WTC11 (cell line): ENCODE results near the gene RSPH1. TPM values are rescaled to one million over a fixed set of nuclear protein-coding genes. Genes with fewer than 3 reads are reported as not detected.

ENCODE experiments used
- ATAC-seq: fragments of 200-7000 bp; cut with Tn5 transposase; 2 replicates; pipeline ENCODE4 v1.10.0; 2021; ENCODE audit warnings: mild to moderate bottlenecking, moderate library complexity
- CTCF ChIA-PET: fragments of 300-600 bp; sonication (Branson Sonifier 250); formaldehyde crosslinking; loops from one replicate; lab custom pipeline; 2021; ENCODE audit warnings: antibody characterized with exemption; lab: Charles Lee
- POLR2A ChIA-PET: fragments of 350-600 bp; sonication (Branson Sonifier 250); formaldehyde crosslinking; loops from one replicate; lab custom pipeline; 2021; ENCODE audit warnings: antibody characterized with exemption; lab: Charles Lee
- DNase-seq: peaks from one replicate; pipeline ENCODE4 v3.0.0; 2021; ENCODE audit warnings: low spot score
- H3K27ac Mint-ChIP-seq: 2 replicates; pipeline ENCODE4 v1.8.0; 2021; ENCODE audit warnings: mixed read lengths
- H3K27me3 Mint-ChIP-seq: 2 replicates; pipeline ENCODE4 v1.8.0; 2021; ENCODE audit warnings: low read depth, mild to moderate bottlenecking, moderate library complexity, mixed read lengths
- H3K36me3 Mint-ChIP-seq: 2 replicates; pipeline ENCODE4 v1.8.0; 2021; ENCODE audit warnings: mixed read lengths
- H3K4me1 Mint-ChIP-seq: 2 replicates; pipeline ENCODE4 v1.8.0; 2022; ENCODE audit warnings: mixed read lengths
- H3K4me3 Mint-ChIP-seq: 2 replicates; pipeline ENCODE4 v1.8.0; 2021; ENCODE audit warnings: mild to moderate bottlenecking, moderate library complexity, mixed read lengths
- H3K9me3 Mint-ChIP-seq: 2 replicates; pipeline ENCODE4 v1.8.0; 2021; ENCODE audit warnings: mixed read lengths
- ATF1 ChIP-seq: sonication (generic); formaldehyde crosslinking; IDR thresholded peaks from 2 replicates; pipeline ENCODE4 v1.8.1; 2023; ENCODE audit warnings: mild to moderate bottlenecking, moderate library complexity, missing genetic modification reagents
- GABPB1 ChIP-seq: sonication (generic); formaldehyde crosslinking; IDR thresholded peaks from 2 replicates; pipeline ENCODE4 v1.8.1; 2023; ENCODE audit warnings: mild to moderate bottlenecking, missing genetic modification reagents
- NFYB ChIP-seq: sonication (generic); formaldehyde crosslinking; conservative IDR thresholded peaks from 2 replicates; pipeline ENCODE4 v1.8.0; 2022; ENCODE audit warnings: low read depth, missing genetic modification reagents
- NR3C1 ChIP-seq: sonication (generic); formaldehyde crosslinking; conservative IDR thresholded peaks from 2 replicates; pipeline ENCODE4 v1.8.1; 2023; ENCODE audit warnings: low read depth, mild to moderate bottlenecking, missing genetic modification reagents
- OVOL2 ChIP-seq: fragments of 250-450 bp; sonication (Bioruptor Pico); IDR thresholded peaks from 2 replicates; pipeline ENCODE4 v1.9.0; 2021; ENCODE audit warnings: mild to moderate bottlenecking, borderline replicate concordance
- PRRX2 ChIP-seq: fragments of 250-450 bp; sonication (Bioruptor Pico); IDR thresholded peaks from 2 replicates; pipeline ENCODE4 v1.8.0; 2021; ENCODE audit warnings: mild to moderate bottlenecking
- SP1 ChIP-seq: sonication (generic); formaldehyde crosslinking; conservative IDR thresholded peaks from 2 replicates; pipeline ENCODE4 v1.8.1; 2022; ENCODE audit warnings: missing genetic modification reagents
- TEAD1 ChIP-seq: sonication (generic); formaldehyde crosslinking; IDR thresholded peaks from 2 replicates; pipeline ENCODE4 v1.8.0; 2022; ENCODE audit warnings: mild to moderate bottlenecking, missing genetic modification reagents
- TP53 ChIP-seq: sonication (generic); formaldehyde crosslinking; IDR thresholded peaks from 2 replicates; pipeline ENCODE4 v1.8.1; 2023; ENCODE audit warnings: mild to moderate bottlenecking, missing genetic modification reagents
- ZNF219 ChIP-seq: sonication (generic); formaldehyde crosslinking; IDR thresholded peaks from 2 replicates; pipeline ENCODE4 v1.8.0; 2023; ENCODE audit warnings: missing genetic modification reagents, mild to moderate bottlenecking, borderline replicate concordance
- ZNF232 ChIP-seq: sonication (generic); formaldehyde crosslinking; IDR thresholded peaks from 2 replicates; pipeline ENCODE4 v1.8.0; 2022; ENCODE audit warnings: mild to moderate bottlenecking, missing genetic modification reagents
- ZNF396 ChIP-seq: fragments of 250-450 bp; sonication (Bioruptor Pico); IDR thresholded peaks from 2 replicates; pipeline ENCODE4 v1.8.0; 2021; ENCODE audit warnings: mild to moderate bottlenecking, moderate library complexity, borderline replicate concordance
- ZNF416 ChIP-seq: fragments of 250-450 bp; sonication (Bioruptor Pico); IDR thresholded peaks from 2 replicates; pipeline ENCODE4 v1.9.0; 2021; ENCODE audit warnings: mild to moderate bottlenecking, inconsistent platforms
- total RNA-seq: library from RNA; stranded (reverse); gene quantifications from 3 replicates; pipeline ENCODE4 v1.2.3, GENCODE V29; 2021
- TF ChIP-seq, protein P1 (sequence below): sonication (generic); formaldehyde crosslinking; IDR thresholded peaks from 2 replicates; pipeline ENCODE4 v1.8.1; 2023; ENCODE audit warnings: mild to moderate bottlenecking, missing genetic modification reagents
- TF ChIP-seq, protein P2 (sequence below): sonication (generic); formaldehyde crosslinking; IDR thresholded peaks from 2 replicates; pipeline ENCODE4 v1.8.1; 2023; ENCODE audit warnings: mild to moderate bottlenecking, missing genetic modification reagents, moderate library complexity
- TF ChIP-seq, protein P3 (sequence below): fragments of 250-450 bp; sonication (Bioruptor Pico); IDR thresholded peaks from 2 replicates; pipeline ENCODE4 v1.9.0; 2021; ENCODE audit warnings: mild to moderate bottlenecking
- TF ChIP-seq, protein P4 (sequence below): sonication (generic); formaldehyde crosslinking; IDR thresholded peaks from 2 replicates; pipeline ENCODE4 v1.8.0; 2022; ENCODE audit warnings: mild to moderate bottlenecking, missing genetic modification reagents
- TF ChIP-seq, protein P5 (sequence below): sonication (generic); formaldehyde crosslinking; IDR thresholded peaks from 2 replicates; pipeline ENCODE4 v1.8.0; 2022; ENCODE audit warnings: mild to moderate bottlenecking, missing genetic modification reagents
- TF ChIP-seq, protein P6 (sequence below): sonication (generic); formaldehyde crosslinking; IDR thresholded peaks from 2 replicates; pipeline ENCODE4 v1.8.0; 2023; ENCODE audit warnings: missing genetic modification reagents
- TF ChIP-seq, protein P7 (sequence below): sonication (generic); formaldehyde crosslinking; IDR thresholded peaks from 2 replicates; pipeline ENCODE4 v1.8.0; 2023; ENCODE audit warnings: mild to moderate bottlenecking, missing genetic modification reagents
- TF ChIP-seq, protein P8 (sequence below): sonication (generic); formaldehyde crosslinking; IDR thresholded peaks from 2 replicates; pipeline ENCODE4 v1.8.0; 2022; ENCODE audit warnings: mild to moderate bottlenecking, missing genetic modification reagents
- TF ChIP-seq, protein P9 (sequence below): sonication (generic); formaldehyde crosslinking; IDR thresholded peaks from 2 replicates; pipeline ENCODE4 v1.8.1; 2022; ENCODE audit warnings: mild to moderate bottlenecking, moderate library complexity, missing genetic modification reagents

Gene RSPH1
- total RNA-seq, 1 experiment from 2014 or later = 0.11 TPM

DNA sequence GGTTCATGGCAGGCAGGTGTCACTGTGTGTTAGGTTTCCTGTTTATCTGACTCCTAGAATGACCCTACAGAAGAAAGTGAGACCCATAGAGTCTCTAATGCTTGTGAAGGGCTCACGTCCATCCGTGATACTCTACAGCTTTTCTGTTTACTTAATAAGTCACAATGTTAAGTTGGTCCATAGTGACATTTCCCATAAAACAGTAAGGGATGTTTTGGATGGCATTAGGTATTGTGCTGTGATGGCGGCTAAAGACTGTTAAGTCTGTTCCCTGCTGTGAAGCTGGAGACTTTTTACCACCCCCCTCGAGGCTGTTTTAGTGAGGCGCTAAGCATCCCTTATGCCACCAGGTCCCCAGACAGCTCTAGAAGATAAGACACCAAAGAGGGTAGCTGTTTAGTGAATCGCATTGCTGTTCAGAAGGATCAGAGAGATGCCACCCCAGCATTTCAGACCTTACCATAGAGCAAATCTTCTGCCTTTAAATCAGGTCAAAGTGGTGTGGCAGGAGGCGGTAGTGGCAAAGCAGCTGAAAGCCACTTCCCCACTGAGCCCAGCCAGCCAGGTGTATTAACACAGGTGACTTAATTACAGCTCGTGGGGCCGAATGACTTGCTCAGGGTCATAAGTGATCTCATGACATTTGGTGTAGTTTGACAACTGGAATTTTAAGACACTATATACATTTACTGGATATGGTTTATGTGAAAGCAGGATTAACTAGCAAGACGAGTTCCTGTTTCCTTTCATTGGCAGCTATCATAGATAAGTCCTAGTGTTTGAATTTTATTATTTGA lies 42.7 kb upstream of the RSPH1 start (continued):
- TF ChIP-seq, protein P1, sequence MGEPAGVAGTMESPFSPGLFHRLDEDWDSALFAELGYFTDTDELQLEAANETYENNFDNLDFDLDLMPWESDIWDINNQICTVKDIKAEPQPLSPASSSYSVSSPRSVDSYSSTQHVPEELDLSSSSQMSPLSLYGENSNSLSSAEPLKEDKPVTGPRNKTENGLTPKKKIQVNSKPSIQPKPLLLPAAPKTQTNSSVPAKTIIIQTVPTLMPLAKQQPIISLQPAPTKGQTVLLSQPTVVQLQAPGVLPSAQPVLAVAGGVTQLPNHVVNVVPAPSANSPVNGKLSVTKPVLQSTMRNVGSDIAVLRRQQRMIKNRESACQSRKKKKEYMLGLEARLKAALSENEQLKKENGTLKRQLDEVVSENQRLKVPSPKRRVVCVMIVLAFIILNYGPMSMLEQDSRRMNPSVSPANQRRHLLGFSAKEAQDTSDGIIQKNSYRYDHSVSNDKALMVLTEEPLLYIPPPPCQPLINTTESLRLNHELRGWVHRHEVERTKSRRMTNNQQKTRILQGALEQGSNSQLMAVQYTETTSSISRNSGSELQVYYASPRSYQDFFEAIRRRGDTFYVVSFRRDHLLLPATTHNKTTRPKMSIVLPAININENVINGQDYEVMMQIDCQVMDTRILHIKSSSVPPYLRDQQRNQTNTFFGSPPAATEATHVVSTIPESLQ (CRISPR knock-in tag) = no peak
- TF ChIP-seq OVOL2 (CRISPR knock-in tag) = no peak
- no peak for TF ChIP-seq ZNF416 (CRISPR knock-in tag)
- TF ChIP-seq TP53 (CRISPR knock-in tag) = no peak
- no peak for TF ChIP-seq ZNF396 (CRISPR knock-in tag)

DNA sequence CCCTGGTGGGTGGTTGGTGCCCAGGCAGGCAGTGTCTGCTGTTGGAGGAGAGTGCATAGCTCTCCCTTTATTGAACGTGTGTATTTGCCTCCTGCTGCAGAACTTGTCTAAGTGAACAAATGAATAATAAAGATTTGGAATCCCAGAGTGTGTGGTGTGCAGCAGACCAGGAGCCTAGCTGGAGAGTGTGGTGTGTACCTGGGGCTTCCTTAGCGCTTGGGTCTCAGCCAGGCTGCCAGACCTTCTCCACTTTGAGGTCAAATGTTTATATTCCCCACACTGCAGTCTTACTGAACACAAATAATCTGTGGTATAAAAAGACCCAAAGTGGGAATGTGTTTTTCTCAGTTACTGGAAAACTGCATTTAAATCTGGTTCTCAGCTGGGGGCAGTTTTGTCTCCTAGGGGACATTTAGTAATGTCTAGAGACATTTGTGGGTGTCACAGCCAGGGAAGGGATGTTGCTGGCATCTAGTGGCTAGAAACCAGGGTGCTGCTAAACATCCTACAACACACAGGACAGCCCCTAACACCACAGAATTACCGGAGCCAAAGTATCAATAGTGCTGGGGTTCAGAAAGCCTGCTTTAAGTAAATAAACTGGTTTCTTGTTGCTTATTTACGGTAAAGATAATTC lies 41.2 kb upstream of the RSPH1 start:
- no peaks in the 10 kb centered on the region for H3K9me3 Mint-ChIP-seq
- H3K27ac Mint-ChIP-seq = no peak overlapping the region
- ATAC-seq (no peak), DNase-seq (peak; percentile 2)
- no peak overlapping the region for H3K4me3 Mint-ChIP-seq
- ChIA-PET POLR2A (no interaction called here), CTCF (interaction anchor here (0.7 to 4.4 kb wide), 6 partner anchors 12 to 87 kb away, joined by 3 to 14 read pairs (median 3); no protein-coding TSS in a partner anchor)
- H3K36me3 Mint-ChIP-seq = peaks cover 9% of the 10 kb centered on the region
- no peaks in the 10 kb centered on the region for H3K27me3 Mint-ChIP-seq
- TF ChIP-seq, protein P2, sequence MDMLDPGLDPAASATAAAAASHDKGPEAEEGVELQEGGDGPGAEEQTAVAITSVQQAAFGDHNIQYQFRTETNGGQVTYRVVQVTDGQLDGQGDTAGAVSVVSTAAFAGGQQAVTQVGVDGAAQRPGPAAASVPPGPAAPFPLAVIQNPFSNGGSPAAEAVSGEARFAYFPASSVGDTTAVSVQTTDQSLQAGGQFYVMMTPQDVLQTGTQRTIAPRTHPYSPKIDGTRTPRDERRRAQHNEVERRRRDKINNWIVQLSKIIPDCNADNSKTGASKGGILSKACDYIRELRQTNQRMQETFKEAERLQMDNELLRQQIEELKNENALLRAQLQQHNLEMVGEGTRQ = no peak
- no peak for TF ChIP-seq NFYB (CRISPR knock-in tag)
- no peak for TF ChIP-seq ZNF232 (CRISPR knock-in tag)
- TF ChIP-seq, protein P3, sequence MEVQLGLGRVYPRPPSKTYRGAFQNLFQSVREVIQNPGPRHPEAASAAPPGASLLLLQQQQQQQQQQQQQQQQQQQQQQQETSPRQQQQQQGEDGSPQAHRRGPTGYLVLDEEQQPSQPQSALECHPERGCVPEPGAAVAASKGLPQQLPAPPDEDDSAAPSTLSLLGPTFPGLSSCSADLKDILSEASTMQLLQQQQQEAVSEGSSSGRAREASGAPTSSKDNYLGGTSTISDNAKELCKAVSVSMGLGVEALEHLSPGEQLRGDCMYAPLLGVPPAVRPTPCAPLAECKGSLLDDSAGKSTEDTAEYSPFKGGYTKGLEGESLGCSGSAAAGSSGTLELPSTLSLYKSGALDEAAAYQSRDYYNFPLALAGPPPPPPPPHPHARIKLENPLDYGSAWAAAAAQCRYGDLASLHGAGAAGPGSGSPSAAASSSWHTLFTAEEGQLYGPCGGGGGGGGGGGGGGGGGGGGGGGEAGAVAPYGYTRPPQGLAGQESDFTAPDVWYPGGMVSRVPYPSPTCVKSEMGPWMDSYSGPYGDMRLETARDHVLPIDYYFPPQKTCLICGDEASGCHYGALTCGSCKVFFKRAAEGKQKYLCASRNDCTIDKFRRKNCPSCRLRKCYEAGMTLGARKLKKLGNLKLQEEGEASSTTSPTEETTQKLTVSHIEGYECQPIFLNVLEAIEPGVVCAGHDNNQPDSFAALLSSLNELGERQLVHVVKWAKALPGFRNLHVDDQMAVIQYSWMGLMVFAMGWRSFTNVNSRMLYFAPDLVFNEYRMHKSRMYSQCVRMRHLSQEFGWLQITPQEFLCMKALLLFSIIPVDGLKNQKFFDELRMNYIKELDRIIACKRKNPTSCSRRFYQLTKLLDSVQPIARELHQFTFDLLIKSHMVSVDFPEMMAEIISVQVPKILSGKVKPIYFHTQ (CRISPR knock-in tag) = no peak
- TF ChIP-seq, protein P4, sequence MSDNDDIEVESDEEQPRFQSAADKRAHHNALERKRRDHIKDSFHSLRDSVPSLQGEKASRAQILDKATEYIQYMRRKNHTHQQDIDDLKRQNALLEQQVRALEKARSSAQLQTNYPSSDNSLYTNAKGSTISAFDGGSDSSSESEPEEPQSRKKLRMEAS (CRISPR knock-in tag) = no peak
- TF ChIP-seq, protein P5, sequence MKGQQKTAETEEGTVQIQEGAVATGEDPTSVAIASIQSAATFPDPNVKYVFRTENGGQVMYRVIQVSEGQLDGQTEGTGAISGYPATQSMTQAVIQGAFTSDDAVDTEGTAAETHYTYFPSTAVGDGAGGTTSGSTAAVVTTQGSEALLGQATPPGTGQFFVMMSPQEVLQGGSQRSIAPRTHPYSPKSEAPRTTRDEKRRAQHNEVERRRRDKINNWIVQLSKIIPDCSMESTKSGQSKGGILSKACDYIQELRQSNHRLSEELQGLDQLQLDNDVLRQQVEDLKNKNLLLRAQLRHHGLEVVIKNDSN (CRISPR knock-in tag) = no peak
- TF ChIP-seq, protein P6, sequence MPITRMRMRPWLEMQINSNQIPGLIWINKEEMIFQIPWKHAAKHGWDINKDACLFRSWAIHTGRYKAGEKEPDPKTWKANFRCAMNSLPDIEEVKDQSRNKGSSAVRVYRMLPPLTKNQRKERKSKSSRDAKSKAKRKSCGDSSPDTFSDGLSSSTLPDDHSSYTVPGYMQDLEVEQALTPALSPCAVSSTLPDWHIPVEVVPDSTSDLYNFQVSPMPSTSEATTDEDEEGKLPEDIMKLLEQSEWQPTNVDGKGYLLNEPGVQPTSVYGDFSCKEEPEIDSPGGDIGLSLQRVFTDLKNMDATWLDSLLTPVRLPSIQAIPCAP (CRISPR knock-in tag) = no peak
- no peak for TF ChIP-seq NR3C1
- TF ChIP-seq GABPB1 (CRISPR knock-in tag) = no peak
- TF ChIP-seq ZNF219 (CRISPR knock-in tag) = no peak
- TF ChIP-seq ATF1 (CRISPR knock-in tag) = no peak
- TF ChIP-seq TEAD1 (CRISPR knock-in tag) = no peak
- TF ChIP-seq SP1 (CRISPR knock-in tag) = no peak
- TF ChIP-seq, protein P7, sequence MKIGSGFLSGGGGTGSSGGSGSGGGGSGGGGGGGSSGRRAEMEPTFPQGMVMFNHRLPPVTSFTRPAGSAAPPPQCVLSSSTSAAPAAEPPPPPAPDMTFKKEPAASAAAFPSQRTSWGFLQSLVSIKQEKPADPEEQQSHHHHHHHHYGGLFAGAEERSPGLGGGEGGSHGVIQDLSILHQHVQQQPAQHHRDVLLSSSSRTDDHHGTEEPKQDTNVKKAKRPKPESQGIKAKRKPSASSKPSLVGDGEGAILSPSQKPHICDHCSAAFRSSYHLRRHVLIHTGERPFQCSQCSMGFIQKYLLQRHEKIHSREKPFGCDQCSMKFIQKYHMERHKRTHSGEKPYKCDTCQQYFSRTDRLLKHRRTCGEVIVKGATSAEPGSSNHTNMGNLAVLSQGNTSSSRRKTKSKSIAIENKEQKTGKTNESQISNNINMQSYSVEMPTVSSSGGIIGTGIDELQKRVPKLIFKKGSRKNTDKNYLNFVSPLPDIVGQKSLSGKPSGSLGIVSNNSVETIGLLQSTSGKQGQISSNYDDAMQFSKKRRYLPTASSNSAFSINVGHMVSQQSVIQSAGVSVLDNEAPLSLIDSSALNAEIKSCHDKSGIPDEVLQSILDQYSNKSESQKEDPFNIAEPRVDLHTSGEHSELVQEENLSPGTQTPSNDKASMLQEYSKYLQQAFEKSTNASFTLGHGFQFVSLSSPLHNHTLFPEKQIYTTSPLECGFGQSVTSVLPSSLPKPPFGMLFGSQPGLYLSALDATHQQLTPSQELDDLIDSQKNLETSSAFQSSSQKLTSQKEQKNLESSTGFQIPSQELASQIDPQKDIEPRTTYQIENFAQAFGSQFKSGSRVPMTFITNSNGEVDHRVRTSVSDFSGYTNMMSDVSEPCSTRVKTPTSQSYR (CRISPR knock-in tag) = no peak
- TF ChIP-seq, protein P8, sequence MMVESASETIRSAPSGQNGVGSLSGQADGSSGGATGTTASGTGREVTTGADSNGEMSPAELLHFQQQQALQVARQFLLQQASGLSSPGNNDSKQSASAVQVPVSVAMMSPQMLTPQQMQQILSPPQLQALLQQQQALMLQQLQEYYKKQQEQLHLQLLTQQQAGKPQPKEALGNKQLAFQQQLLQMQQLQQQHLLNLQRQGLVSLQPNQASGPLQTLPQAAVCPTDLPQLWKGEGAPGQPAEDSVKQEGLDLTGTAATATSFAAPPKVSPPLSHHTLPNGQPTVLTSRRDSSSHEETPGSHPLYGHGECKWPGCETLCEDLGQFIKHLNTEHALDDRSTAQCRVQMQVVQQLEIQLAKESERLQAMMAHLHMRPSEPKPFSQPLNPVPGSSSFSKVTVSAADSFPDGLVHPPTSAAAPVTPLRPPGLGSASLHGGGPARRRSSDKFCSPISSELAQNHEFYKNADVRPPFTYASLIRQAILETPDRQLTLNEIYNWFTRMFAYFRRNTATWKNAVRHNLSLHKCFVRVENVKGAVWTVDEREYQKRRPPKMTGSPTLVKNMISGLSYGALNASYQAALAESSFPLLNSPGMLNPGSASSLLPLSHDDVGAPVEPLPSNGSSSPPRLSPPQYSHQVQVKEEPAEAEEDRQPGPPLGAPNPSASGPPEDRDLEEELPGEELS = no peak
- TF ChIP-seq, protein P9, sequence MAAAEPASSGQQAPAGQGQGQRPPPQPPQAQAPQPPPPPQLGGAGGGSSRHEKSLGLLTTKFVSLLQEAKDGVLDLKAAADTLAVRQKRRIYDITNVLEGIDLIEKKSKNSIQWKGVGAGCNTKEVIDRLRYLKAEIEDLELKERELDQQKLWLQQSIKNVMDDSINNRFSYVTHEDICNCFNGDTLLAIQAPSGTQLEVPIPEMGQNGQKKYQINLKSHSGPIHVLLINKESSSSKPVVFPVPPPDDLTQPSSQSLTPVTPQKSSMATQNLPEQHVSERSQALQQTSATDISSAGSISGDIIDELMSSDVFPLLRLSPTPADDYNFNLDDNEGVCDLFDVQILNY (CRISPR knock-in tag) = no peak
- TF ChIP-seq PRRX2 (CRISPR knock-in tag) = no peak
- peaks cover 10% of the 10 kb centered on the region for H3K4me1 Mint-ChIP-seq
